SK-N-SH (cell line): ENCODE measurements around the gene UBN1. TPM values are rescaled to one million over a fixed set of nuclear protein-coding genes. Genes with fewer than 3 reads are reported as not detected.

Source experiments
- CTCF ChIA-PET: fragments of 300-600, 350-600 bp; formaldehyde crosslinking; extraction: SDS; loops from one replicate; lab custom pipeline; 2021; lab: Yijun Ruan, JAX
- POLR2A ChIA-PET: fragments of 350-600 bp; sonication (Branson Sonifier 250); formaldehyde crosslinking; extraction: SDS; loops from one replicate; lab custom pipeline; 2020; ENCODE audit warnings: antibody characterized with exemption, inconsistent platforms; lab: Yijun Ruan, JAX
- DNase-seq: peaks from one replicate; pipeline ENCODE4 v3.0.0; 2012
- H2AFZ ChIP-seq: fragments of 200-600 bp; sonication (generic); 2 replicates; pipeline ENCODE4 v1.8.1; 2016; ENCODE audit warnings: antibody characterized with exemption, mild to moderate bottlenecking, low read depth
- H3F3A ChIP-seq: fragments of 200-600 bp; sonication (generic); replicated peaks from 2 replicates; pipeline ENCODE3; 2016; ENCODE audit warnings: antibody characterized with exemption, mild to moderate bottlenecking; ENCODE audit not compliant: insufficient read depth
- H3K27ac ChIP-seq, 2 experiments: fragments of 200-500 bp in 1 of 2; fragments of 200-600 bp in 1 of 2; sonication (Bioruptor generic) in 1 of 2; sonication (generic), shearing (Covaris generic) in 1 of 2; 2 replicates each; pipeline versions ENCODE4 v1.5.1 to v1.6.1; 2014 to 2016; ENCODE audit warnings: low read depth in 2 of 2, inconsistent platforms in 1 of 2, low read length in 1 of 2, mild to moderate bottlenecking in 1 of 2, mixed read lengths in 1 of 2
- H3K27me3 ChIP-seq: fragments of 200-600 bp; sonication (generic), shearing (Covaris generic); 2 replicates; pipeline ENCODE4 v1.6.1; 2016; ENCODE audit warnings: mixed run types; ENCODE audit not compliant: insufficient read depth
- H3K36me3 ChIP-seq, 2 experiments: fragments of 200-500 bp in 1 of 2; fragments of 200-600 bp in 1 of 2; sonication (Bioruptor generic) in 1 of 2; sonication (generic) in 1 of 2; replicated peaks in 1 of 2; 2 replicates each; pipeline versions ENCODE3 to v1.5.1; 2014 to 2016; ENCODE audit warnings: low read length in 1 of 2, mild to moderate bottlenecking in 1 of 2; ENCODE audit not compliant: insufficient read depth in 2 of 2, control insufficient read depth in 1 of 2
- H3K4me1 ChIP-seq, 2 experiments: fragments of 200-500 bp in 1 of 2; fragments of 200-600 bp in 1 of 2; sonication (Bioruptor generic) in 1 of 2; sonication (generic), shearing (Covaris generic) in 1 of 2; 2 replicates each; pipeline versions ENCODE4 v1.5.1 to v1.6.1; 2014 to 2016; ENCODE audit warnings: low read depth in 1 of 2, low read length in 1 of 2, mixed run types in 1 of 2; ENCODE audit not compliant: insufficient read depth in 2 of 2, control insufficient read depth in 1 of 2
- H3K4me2 ChIP-seq: fragments of 200-600 bp; sonication (generic), shearing (Covaris generic); 2 replicates; pipeline ENCODE4 v1.6.1; 2017; ENCODE audit warnings: mixed run types
- H3K4me3 ChIP-seq, 2 experiments: fragments of 200-500 bp in 1 of 2; fragments of 200-600 bp in 1 of 2; sonication (Bioruptor generic) in 1 of 2; sonication (generic), shearing (Covaris generic) in 1 of 2; 2 replicates each; pipeline versions ENCODE4 v1.5.1 to v1.8.1; 2014 to 2016; ENCODE audit warnings: low read depth in 2 of 2, inconsistent platforms in 1 of 2, low read length in 1 of 2, mild to moderate bottlenecking in 1 of 2, mixed read lengths in 1 of 2, moderate library complexity in 1 of 2
- H3K79me2 ChIP-seq: fragments of 200-600 bp; sonication (generic); 2 replicates; pipeline ENCODE4 v1.8.1; 2017; ENCODE audit warnings: mild to moderate bottlenecking; ENCODE audit not compliant: insufficient read depth
- H3K9ac ChIP-seq: fragments of 200-600 bp; sonication (generic); 2 replicates; pipeline ENCODE4 v1.6.1; 2017; ENCODE audit warnings: mixed run types
- H3K9me2 ChIP-seq: fragments of 200-600 bp; sonication (generic); 2 replicates; pipeline ENCODE4 v1.6.1; 2017; ENCODE audit warnings: mixed run types
- H3K9me3 ChIP-seq: fragments of 200-600 bp; sonication (generic); 2 replicates; pipeline ENCODE4 v1.6.1; 2017; ENCODE audit warnings: mixed run types, mild to moderate bottlenecking, moderate library complexity
- H4K20me1 ChIP-seq: fragments of 200-600 bp; sonication (generic); 2 replicates; pipeline ENCODE4 v1.6.1; 2017; ENCODE audit warnings: mild to moderate bottlenecking, mixed run types; ENCODE audit not compliant: insufficient read depth
- ELF1 ChIP-seq: IDR thresholded peaks from 2 replicates; pipeline ENCODE4 v1.4.0; 2012
- EP300 ChIP-seq, 2 experiments: IDR thresholded peaks; 2 replicates each; pipeline versions ENCODE4 v1.4.0 to v1.6.1; 2012; ENCODE audit warnings: borderline replicate concordance in 1 of 2, low read depth in 1 of 2, low read length in 1 of 2
- FOXJ3 ChIP-seq: sonication (generic); formaldehyde crosslinking; IDR thresholded peaks from 2 replicates; pipeline ENCODE4 v1.5.1; 2020; ENCODE audit warnings: mild to moderate bottlenecking, missing genetic modification reagents
- FOXM1 ChIP-seq: IDR thresholded peaks from 2 replicates; pipeline ENCODE4 v1.4.0; 2012; ENCODE audit warnings: low read depth, mild to moderate bottlenecking
- GATA2 ChIP-seq: sonication (generic); formaldehyde crosslinking; IDR thresholded peaks from 2 replicates; pipeline ENCODE4 v1.5.0; 2020; ENCODE audit warnings: mild to moderate bottlenecking, missing genetic modification reagents
- JUND ChIP-seq: IDR thresholded peaks from 2 replicates; pipeline ENCODE4 v1.4.0; 2012
- MAX ChIP-seq: IDR thresholded peaks from 2 replicates; pipeline ENCODE4 v1.4.0; 2012; ENCODE audit warnings: low read depth
- MEF2A ChIP-seq: IDR thresholded peaks from 2 replicates; pipeline ENCODE4 v1.4.0; 2012; ENCODE audit warnings: low read depth, borderline replicate concordance
- NFIC ChIP-seq: IDR thresholded peaks from 2 replicates; pipeline ENCODE4 v1.4.0; 2012; ENCODE audit warnings: borderline replicate concordance
- POLR2AphosphoS5 ChIP-seq: IDR thresholded peaks from 2 replicates; pipeline ENCODE4 v1.6.1; 2012; ENCODE audit warnings: low read depth, low read length
- RAD21 ChIP-seq: IDR thresholded peaks from 2 replicates; pipeline ENCODE4 v1.6.1; 2012; ENCODE audit warnings: mild to moderate bottlenecking, low read length
- SMC3 ChIP-seq: IDR thresholded peaks from 2 replicates; pipeline ENCODE4 v1.6.1; 2012; ENCODE audit warnings: low read depth, low read length, improper control_type of control experiment
- USF1 ChIP-seq: IDR thresholded peaks from 2 replicates; pipeline ENCODE4 v1.4.0; 2012; ENCODE audit warnings: low read depth, borderline replicate concordance
- WGBS: methylation state at CpG from one replicate; pipeline ENCODE4 v1.1.6; 2017; ENCODE audit warnings: low lambda C conversion rate; 5-methylcytosine and 5-hydroxymethylcytosine counted together
- polyA plus RNA-seq, 3 experiments: library from polyadenylated mRNA; depleted of rRNA; stranded (reverse); fragments of >200 nt; gene quantifications; 2 replicates each; pipeline ENCODE4 v1.2.3, GENCODE V29; 2012
- TF ChIP-seq, protein P1 (sequence below): IDR thresholded peaks from 2 replicates; pipeline ENCODE4; 2012
- TF ChIP-seq, protein P2 (sequence below): IDR thresholded peaks from 2 replicates; pipeline ENCODE4 v1.6.1; 2012; ENCODE audit warnings: mild to moderate bottlenecking, low read depth, low read length, moderate library complexity

UBN1 gene
- polyA plus RNA-seq, 1 of the 3 experiments (the other 2 are of a cell fraction) = 10.9 TPM

DNA sequence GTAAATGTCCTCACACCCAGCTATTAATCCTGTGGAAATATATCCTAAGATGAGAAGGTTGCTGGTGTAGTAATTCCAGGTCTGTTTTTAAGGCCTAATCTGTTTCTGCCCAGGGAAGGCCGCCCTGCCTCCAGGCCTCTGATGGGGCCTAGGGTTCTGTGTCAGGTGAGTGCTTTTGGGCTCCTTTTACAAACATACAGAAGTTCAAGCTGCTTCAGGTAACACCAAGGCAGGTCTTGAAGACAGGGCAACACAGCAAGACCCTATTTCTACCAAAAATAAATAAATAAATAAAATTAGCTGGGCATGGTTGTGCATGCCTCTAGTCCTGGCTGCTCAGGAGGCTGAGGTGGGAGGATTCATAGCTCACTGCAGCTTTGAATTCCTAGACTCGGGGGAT, 80.4 kb downstream of the UBN1 start:
- Histone ChIP-seq H3K9ac (no peak overlapping the region), H3K27ac (no peak overlapping the region), H3K4me1 (peaks cover 0 to 9% of the 10 kb centered on the region in 2 experiments; a peak in 1 of 4 replicates), H3K79me2 (no peaks in the 10 kb centered on the region), H3K4me2 (no peak overlapping the region), H3K4me3 (no peak overlapping the region), H3F3A (no peaks in the 10 kb centered on the region), H3K9me3 (0 out of 2 replicates have a peak, but pooled peaks cover 6% of the 10 kb centered on the region), H4K20me1 (no peaks in the 10 kb centered on the region), H3K27me3 (no peaks in the 10 kb centered on the region), H2AFZ (no peak overlapping the region), H3K9me2 (no peaks in the 10 kb centered on the region), H3K36me3 (no peaks in the 10 kb centered on the region)
- TF ChIP-seq, protein P1, sequence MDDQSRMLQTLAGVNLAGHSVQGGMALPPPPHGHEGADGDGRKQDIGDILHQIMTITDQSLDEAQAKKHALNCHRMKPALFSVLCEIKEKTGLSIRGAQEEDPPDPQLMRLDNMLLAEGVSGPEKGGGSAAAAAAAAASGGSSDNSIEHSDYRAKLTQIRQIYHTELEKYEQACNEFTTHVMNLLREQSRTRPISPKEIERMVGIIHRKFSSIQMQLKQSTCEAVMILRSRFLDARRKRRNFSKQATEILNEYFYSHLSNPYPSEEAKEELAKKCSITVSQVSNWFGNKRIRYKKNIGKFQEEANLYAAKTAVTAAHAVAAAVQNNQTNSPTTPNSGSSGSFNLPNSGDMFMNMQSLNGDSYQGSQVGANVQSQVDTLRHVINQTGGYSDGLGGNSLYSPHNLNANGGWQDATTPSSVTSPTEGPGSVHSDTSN = no peak
- TF ChIP-seq, protein P2, sequence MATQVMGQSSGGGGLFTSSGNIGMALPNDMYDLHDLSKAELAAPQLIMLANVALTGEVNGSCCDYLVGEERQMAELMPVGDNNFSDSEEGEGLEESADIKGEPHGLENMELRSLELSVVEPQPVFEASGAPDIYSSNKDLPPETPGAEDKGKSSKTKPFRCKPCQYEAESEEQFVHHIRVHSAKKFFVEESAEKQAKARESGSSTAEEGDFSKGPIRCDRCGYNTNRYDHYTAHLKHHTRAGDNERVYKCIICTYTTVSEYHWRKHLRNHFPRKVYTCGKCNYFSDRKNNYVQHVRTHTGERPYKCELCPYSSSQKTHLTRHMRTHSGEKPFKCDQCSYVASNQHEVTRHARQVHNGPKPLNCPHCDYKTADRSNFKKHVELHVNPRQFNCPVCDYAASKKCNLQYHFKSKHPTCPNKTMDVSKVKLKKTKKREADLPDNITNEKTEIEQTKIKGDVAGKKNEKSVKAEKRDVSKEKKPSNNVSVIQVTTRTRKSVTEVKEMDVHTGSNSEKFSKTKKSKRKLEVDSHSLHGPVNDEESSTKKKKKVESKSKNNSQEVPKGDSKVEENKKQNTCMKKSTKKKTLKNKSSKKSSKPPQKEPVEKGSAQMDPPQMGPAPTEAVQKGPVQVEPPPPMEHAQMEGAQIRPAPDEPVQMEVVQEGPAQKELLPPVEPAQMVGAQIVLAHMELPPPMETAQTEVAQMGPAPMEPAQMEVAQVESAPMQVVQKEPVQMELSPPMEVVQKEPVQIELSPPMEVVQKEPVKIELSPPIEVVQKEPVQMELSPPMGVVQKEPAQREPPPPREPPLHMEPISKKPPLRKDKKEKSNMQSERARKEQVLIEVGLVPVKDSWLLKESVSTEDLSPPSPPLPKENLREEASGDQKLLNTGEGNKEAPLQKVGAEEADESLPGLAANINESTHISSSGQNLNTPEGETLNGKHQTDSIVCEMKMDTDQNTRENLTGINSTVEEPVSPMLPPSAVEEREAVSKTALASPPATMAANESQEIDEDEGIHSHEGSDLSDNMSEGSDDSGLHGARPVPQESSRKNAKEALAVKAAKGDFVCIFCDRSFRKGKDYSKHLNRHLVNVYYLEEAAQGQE = no peak
- TF ChIP-seq NFIC (no peak), ELF1 (no peak), MAX (no peak), FOXJ3 (CRISPR knock-in tag) (no peak), GATA2 (CRISPR knock-in tag) (no peak), JUND (no peak), POLR2AphosphoS5 (no peak), FOXM1 (no peak), USF1 (no peak), EP300 (IDR thresholded peaks at IDR 0.05; ENCODE audit: borderline replicate concordance in 1 of 2, low read depth in 1 of 2, low read length in 1 of 2) (no peak), RAD21 (no peak), SMC3 (no peak), MEF2A (no peak)
- WGBS = 24% methylated on average over 2 of the region's 2 CpGs
- no peak for DNase-seq
- POLR2A ChIA-PET = no interaction called here
- CTCF ChIA-PET = interaction anchor here (0.7 kb wide), 1 partner anchor 9 kb away, joined by 3 read pairs; the partner anchor contains the start of gene PPL
